ENCODE measurements around the gene FOXA3. TPM values are rescaled to one million over a fixed set of nuclear protein-coding genes. Genes with fewer than 3 reads are reported as not detected.
A peak's percentile ranks its signal among the peaks of the same experiment; 100 is the strongest.

FOXA3 gene
- total and polyA plus RNA-seq, 10 of the 15 experiments (the other 5 are each of a cell fraction or from before 2014, with no cell fraction given), result 0.04 to 0.83 (median 0.11) TPM; not detected in 5

GRCh38 chr19:45816236-45817009 lies 47.7 kb upstream of the FOXA3 start:
- DNase-seq (ENCODE audit: low read depth, low spot score), result no peak
- intact Hi-C loops (cut with micrococcal nuclease; ENCODE audit: unreplicated experiment), result loop anchor here (1.0 to 10.0 kb wide), 3 partner anchors 67 to 178 kb away; partner anchors contain the start of genes CCDC61 and MYPOP
- H3K27ac ChIP-seq (ENCODE audit: control insufficient read depth, insufficient read depth), result no peak overlapping the region
- no peak overlapping the region for H3K4me3 ChIP-seq
- no peaks in the 10 kb centered on the region for H3K9me3 ChIP-seq (replicated peaks; ENCODE audit: control insufficient read depth, insufficient read depth, low read length)
- H3K4me1 ChIP-seq (ENCODE audit: control insufficient read depth, insufficient read depth, low read length), result no peaks in the 10 kb centered on the region
- ChIA-PET RAD21 (ENCODE audit: unreplicated experiment) (interaction anchor here (0.7 to 1.9 kb wide), 10 partner anchors 7 to 200 kb away, joined by 3 to 14 read pairs (median 6); partner anchors contain the start of genes CCDC61, FOXA3, IRF2BP1 and MYPOP), CTCF (interaction anchor here (0.5 to 2.4 kb wide), 39 partner anchors 9 to 525 kb away, joined by 3 to 28 read pairs (median 5); partner anchors contain the start of genes CCDC61, DMWD, FBXO46 and FOXA3), SMC1A (ENCODE audit: uncharacterized antibody, unreplicated experiment) (interaction anchor here (0.6 to 1.8 kb wide), 5 partner anchors 17 to 200 kb away, joined by 3 to 9 read pairs (median 5); partner anchors contain the start of gene SYMPK), POLR2A (interaction anchor here (0.6 to 1.9 kb wide), 4 partner anchors 18 to 65 kb away, joined by 3 to 8 read pairs (median 4); partner anchors contain the start of gene SYMPK)
- H4K20me1 ChIP-seq (ENCODE audit: control insufficient read depth, insufficient read depth), result no peaks in the 10 kb centered on the region
- no TSS peak for BruUV-seq (replicated peaks)
- no peaks in the 10 kb centered on the region for H3K27me3 ChIP-seq (replicated peaks in 1 of 2; ENCODE audit: control insufficient read depth in 2 of 2, insufficient read depth in 2 of 2, low read length in 1 of 2)
- no peak overlapping the region for H3K9ac ChIP-seq (ENCODE audit: control insufficient read depth, insufficient read depth, low read length)
- H2AFZ ChIP-seq (ENCODE audit: control insufficient read depth, low read depth, low read length), result no peak overlapping the region
- H3K79me2 ChIP-seq (ENCODE audit: control insufficient read depth, insufficient read depth, low read length), result no peaks in the 10 kb centered on the region
- ATAC-seq, result no peak
- H3K4me2 ChIP-seq (ENCODE audit: control insufficient read depth, insufficient read depth), result no peak overlapping the region
- 63% methylated on average over 11 of the region's 18 CpGs for WGBS (ENCODE audit: insufficient coverage, insufficient replicate concordance, low lambda C conversion rate, missing lambda C conversion rate)
- in situ Hi-C loops (cut with MboI), result no loop called here
- no peak for TF ChIP-seq RELA (IDR thresholded peaks at IDR 0.05; ENCODE audit: borderline replicate concordance, partially characterized antibody)
- TF ChIP-seq USF1 (IDR thresholded peaks at IDR 0.05; ENCODE audit: borderline replicate concordance, extremely low read length, insufficient read depth, low read depth, low read length), result no peak
- no peak for TF ChIP-seq TARDBP (IDR thresholded peaks at IDR 0.05; ENCODE audit: borderline replicate concordance)
- TF ChIP-seq POLR2A (IDR thresholded peaks at IDR 0.05; ENCODE audit: low read depth, low read length), result peak; percentile 12; the same call in 1 of the 2 replicates
- no peak for TF ChIP-seq FOXK2 (IDR thresholded peaks at IDR 0.05)
- H3K36me3 ChIP-seq (ENCODE audit: control insufficient read depth in 2 of 2, insufficient read depth in 2 of 2, low read length in 1 of 2), result peaks cover 1 to 4% of the 10 kb centered on the region in 2 experiments; a peak in 3 of 4 replicates
- no peak for FAIRE-seq

All from GM12878 (cell line).